ENCODE data around the gene HOXA3. TPM values are rescaled to one million over a fixed set of nuclear protein-coding genes. Genes with fewer than 3 reads are reported as not detected.
A peak's percentile ranks its signal among the peaks of the same experiment; 100 is the strongest.

HOXA3 gene
- total and polyA plus RNA-seq, 4 experiments from 2014 or later = 0.07 TPM; not detected in 3

DNA sequence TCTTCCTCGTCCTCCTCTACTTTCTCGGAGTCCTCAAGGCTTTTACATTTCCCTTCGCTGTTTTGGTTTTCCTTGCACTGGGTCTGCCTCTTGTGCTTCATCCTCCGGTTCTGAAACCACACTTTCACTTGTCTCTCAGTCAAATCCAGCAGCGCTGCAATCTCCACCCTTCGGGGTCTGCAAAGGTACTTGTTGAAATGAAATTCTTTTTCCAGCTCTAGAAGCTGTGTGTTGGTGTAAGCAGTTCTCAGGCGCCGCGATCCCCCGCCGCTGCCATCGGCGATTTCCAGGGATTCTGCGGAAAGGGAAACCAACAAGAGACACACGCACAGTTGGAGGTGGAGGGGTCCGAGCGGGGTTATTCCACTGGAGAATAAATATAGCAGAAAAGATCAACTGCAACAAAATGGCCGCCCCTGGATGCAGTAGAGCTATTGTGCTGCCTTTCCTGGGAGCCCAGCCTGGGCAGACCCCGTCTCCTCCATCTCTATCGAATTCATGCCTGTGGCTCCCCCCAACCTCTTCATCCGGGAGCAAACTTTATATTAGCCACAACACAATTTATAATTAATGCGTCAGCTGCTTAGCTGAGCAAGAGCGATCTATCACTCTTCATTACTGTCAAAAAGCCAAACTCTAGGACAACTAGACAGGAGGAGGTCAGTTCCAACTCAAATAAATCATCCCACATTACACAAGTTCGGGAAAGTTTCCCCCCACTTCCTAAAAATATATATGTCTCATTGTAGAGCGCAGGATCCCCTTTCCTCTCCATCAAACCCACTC lies 51.0 kb downstream of the HOXA3 start:
- H3K27ac ChIP-seq (ENCODE audit: low read depth, low read length) = no peak overlapping the region
- Mint-ChIP-seq H3K36me3 (peaks cover 13 to 40% of the 10 kb centered on the region in 2 donors), H3K4me3 (peak overlapping the region in 2 of 8 donors; percentile 20 to 61), H3K27me3 (peaks cover 40 to 63% of the 10 kb centered on the region in 2 donors), H3K27ac (peak overlapping the region in 1 of 7 donors; percentile 68), H3K9me3 (peaks cover 0 to 7% (median 0%) of the 10 kb centered on the region in 8 donors), H3K4me1 (peaks cover 19 to 46% (median 31%) of the 10 kb centered on the region in 4 donors)
- no peak overlapping the region for H3K4me3 ChIP-seq (ENCODE audit: low read length in 2 of 2)
- DNase-seq = no peak
- intact Hi-C loops (cut with micrococcal nuclease) = no loop called here
- H3K36me3 ChIP-seq (ENCODE audit: insufficient read depth, low read length) = no peaks in the 10 kb centered on the region
- H3K9me3 ChIP-seq (ENCODE audit: control insufficient read depth in 1 of 2, low read length in 2 of 2) = no peaks in the 10 kb centered on the region
- POLR2A ChIA-PET (ENCODE audit: partially characterized antibody) = no interaction called here
- H3K27me3 ChIP-seq (ENCODE audit: insufficient read depth, low read length) = peaks cover 34% of the 10 kb centered on the region
- CTCF ChIA-PET (ENCODE audit: partially characterized antibody) = interaction anchor here (2.0 kb wide), 1 partner anchor 49 kb away, joined by 4 read pairs; no protein-coding TSS in a partner anchor
- peaks cover 23% of the 10 kb centered on the region for H3K4me1 ChIP-seq (ENCODE audit: insufficient read depth, low read length)

- Mint-ChIP-seq H3K9me3 (peaks cover 0 to 7% (median 0%) of the 10 kb centered on the region in 8 donors), H3K36me3 (peaks cover 14 to 40% of the 10 kb centered on the region in 2 donors), H3K4me3 (no peak overlapping the region), H3K4me1 (peaks cover 19 to 47% (median 33%) of the 10 kb centered on the region in 4 donors), H3K27ac (no peak overlapping the region), H3K27me3 (peaks cover 40 to 58% of the 10 kb centered on the region in 2 donors)
- Histone ChIP-seq H3K36me3 (ENCODE audit: insufficient read depth, low read length) (no peaks in the 10 kb centered on the region), H3K27me3 (ENCODE audit: insufficient read depth, low read length) (peaks cover 34% of the 10 kb centered on the region), H3K4me3 (ENCODE audit: low read length in 2 of 2) (no peak overlapping the region), H3K9me3 (ENCODE audit: control insufficient read depth in 1 of 2, low read length in 2 of 2) (no peaks in the 10 kb centered on the region), H3K4me1 (ENCODE audit: insufficient read depth, low read length) (peaks cover 23% of the 10 kb centered on the region), H3K27ac (ENCODE audit: low read depth, low read length) (no peak overlapping the region)
- POLR2A ChIA-PET (ENCODE audit: partially characterized antibody) = no interaction called here
- no peak for DNase-seq
- CTCF ChIA-PET (ENCODE audit: partially characterized antibody) = interaction anchor here (2.0 kb wide), 1 partner anchor 50 kb away, joined by 4 read pairs; no protein-coding TSS in a partner anchor
- intact Hi-C loops (cut with micrococcal nuclease) = no loop called here
Measured at GRCh38 chr7:27100694-27101170, 51.7 kb downstream of the HOXA3 start.

DNA sequence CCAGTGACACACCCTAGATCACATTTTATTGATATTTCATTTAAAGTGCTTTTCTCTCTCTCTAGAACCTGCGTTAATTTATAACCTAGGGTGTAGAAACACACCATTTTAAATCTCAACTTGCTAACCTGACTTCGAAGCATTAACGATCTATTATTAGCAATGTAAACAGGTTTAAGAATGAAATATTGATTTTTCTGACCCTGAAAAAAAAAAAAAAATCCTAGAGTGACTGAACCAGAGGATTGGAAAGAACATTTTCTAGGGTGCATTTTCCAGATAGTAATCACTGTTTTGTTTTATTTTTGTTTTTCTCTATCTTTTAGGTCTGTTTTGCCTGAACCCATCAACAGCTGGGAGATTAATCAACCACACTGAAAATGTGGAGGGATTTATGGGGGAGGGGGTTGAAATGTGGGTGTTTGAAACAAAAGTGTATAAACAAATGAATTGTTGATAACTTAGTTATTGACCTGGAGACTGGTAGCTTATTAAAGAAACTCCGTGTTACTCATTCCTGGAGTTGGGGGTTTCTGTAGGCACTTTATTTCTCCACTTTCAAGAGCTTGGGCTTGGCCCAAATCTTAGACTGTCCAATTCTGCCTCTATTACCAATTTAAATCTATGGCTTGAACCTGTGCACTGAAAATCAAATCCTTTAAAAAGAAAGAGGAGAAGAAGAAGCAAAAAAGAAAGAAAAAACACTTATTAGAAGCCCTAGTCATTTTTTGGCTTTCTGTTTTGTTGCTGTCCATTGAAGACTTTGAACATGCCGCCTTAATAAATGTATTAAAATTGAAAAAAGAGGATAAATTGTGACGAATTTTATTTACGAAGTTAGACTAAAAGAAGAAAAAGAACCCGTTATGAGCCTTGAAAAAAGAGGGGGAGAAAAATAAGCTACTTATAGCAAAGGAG lies 52.7 kb downstream of the HOXA3 start:
- H3K36me3 ChIP-seq (ENCODE audit: insufficient read depth, low read length) = no peaks in the 10 kb centered on the region
- Mint-ChIP-seq H3K36me3 (peaks cover 18 to 33% of the 10 kb centered on the region in 2 donors), H3K27me3 (peaks cover 40 to 60% of the 10 kb centered on the region in 2 donors), H3K27ac (no peak overlapping the region), H3K4me1 (peaks cover 22 to 57% (median 41%) of the 10 kb centered on the region in 4 donors), H3K9me3 (peaks cover 0 to 7% (median 0%) of the 10 kb centered on the region in 8 donors), H3K4me3 (peak overlapping the region in 1 of 8 donors; percentile 26)
- H3K27me3 ChIP-seq (ENCODE audit: insufficient read depth, low read length) = peaks cover 33% of the 10 kb centered on the region
- POLR2A ChIA-PET (ENCODE audit: partially characterized antibody) = interaction anchor here (0.6 kb wide), 1 partner anchor 9 kb away, joined by 3 read pairs; no protein-coding TSS in a partner anchor
- DNase-seq = no peak
- peaks cover 31% of the 10 kb centered on the region for H3K4me1 ChIP-seq (ENCODE audit: insufficient read depth, low read length)
- H3K4me3 ChIP-seq (ENCODE audit: low read length in 2 of 2) = no peak overlapping the region
- no peaks in the 10 kb centered on the region for H3K9me3 ChIP-seq (ENCODE audit: control insufficient read depth in 1 of 2, low read length in 2 of 2)
- no peak overlapping the region for H3K27ac ChIP-seq (ENCODE audit: low read depth, low read length)
- intact Hi-C loops (cut with micrococcal nuclease) = loop anchor here (5.0 kb wide), 1 partner anchor 63 kb away; no protein-coding TSS in a partner anchor
- CTCF ChIA-PET (ENCODE audit: partially characterized antibody) = interaction anchor here (0.5 to 2.0 kb wide), 3 partner anchors 51 to 68 kb away, joined by 4 read pairs; no protein-coding TSS in a partner anchor

DNA sequence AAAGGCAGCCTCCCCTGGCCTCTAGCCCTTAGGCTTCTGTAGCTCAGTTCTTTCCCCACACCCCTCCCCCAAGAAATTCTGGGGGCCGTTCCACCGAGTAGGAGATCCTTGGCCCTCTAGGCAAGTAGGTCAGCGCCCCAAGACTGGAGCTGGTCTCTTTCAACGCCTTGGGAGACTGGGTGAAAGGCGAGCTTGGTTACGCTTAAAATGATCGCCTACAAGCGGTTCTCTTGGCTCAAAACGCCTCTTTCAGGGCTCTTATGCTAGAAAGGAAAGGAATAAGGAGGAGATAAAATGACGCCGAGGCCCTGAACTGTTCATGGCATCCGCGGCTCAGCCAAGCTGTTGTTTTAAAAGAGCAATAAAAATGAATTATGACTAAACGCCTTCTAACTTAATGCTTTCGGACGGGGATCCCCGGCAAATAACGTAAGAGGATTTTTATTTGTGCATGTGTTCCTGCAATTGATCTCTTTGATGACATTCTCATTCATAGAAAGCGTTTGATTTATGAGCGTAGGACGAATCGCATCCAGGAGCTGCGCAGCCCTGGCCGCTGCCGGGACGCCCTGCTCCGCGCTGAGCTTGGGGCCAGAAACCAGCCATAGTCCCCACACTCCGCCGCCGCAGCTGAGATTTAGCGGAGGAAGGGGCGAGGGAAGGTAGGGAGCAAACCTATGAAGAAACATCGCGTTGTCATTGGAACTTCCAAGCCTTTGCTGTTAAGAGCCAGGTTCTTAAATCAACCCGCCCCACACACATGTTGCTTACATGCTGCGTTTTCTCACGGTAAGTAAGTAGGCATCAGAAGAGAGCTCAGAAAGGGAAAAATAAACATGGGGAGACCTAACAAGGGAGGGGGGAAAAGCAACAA lies 53.6 kb downstream of the HOXA3 start:
- no peak for DNase-seq
- CTCF ChIA-PET (ENCODE audit: partially characterized antibody) = interaction anchor here (0.5 to 1.2 kb wide), 2 partner anchors 63 to 67 kb away, joined by 4 read pairs; no protein-coding TSS in a partner anchor
- Mint-ChIP-seq H3K4me3 (peak overlapping the region in 5 of 8 donors; percentile 4 to 61 (median 26)), H3K27me3 (peaks cover 40 to 62% of the 10 kb centered on the region in 2 donors), H3K36me3 (peaks cover 18 to 31% of the 10 kb centered on the region in 2 donors), H3K9me3 (peaks cover 0 to 4% (median 0%) of the 10 kb centered on the region in 8 donors), H3K4me1 (peaks cover 22 to 64% (median 41%) of the 10 kb centered on the region in 4 donors), H3K27ac (no peak overlapping the region)
- Histone ChIP-seq H3K4me3 (ENCODE audit: low read length in 2 of 2) (no peak overlapping the region), H3K4me1 (ENCODE audit: insufficient read depth, low read length) (peaks cover 31% of the 10 kb centered on the region), H3K27me3 (ENCODE audit: insufficient read depth, low read length) (peaks cover 29% of the 10 kb centered on the region), H3K36me3 (ENCODE audit: insufficient read depth, low read length) (no peaks in the 10 kb centered on the region), H3K9me3 (ENCODE audit: control insufficient read depth in 1 of 2, low read length in 2 of 2) (no peaks in the 10 kb centered on the region), H3K27ac (ENCODE audit: low read depth, low read length) (no peak overlapping the region)
- POLR2A ChIA-PET (ENCODE audit: partially characterized antibody) = no interaction called here
- intact Hi-C loops (cut with micrococcal nuclease) = loop anchor here (5.0 kb wide), 1 partner anchor 63 kb away; no protein-coding TSS in a partner anchor

DNA sequence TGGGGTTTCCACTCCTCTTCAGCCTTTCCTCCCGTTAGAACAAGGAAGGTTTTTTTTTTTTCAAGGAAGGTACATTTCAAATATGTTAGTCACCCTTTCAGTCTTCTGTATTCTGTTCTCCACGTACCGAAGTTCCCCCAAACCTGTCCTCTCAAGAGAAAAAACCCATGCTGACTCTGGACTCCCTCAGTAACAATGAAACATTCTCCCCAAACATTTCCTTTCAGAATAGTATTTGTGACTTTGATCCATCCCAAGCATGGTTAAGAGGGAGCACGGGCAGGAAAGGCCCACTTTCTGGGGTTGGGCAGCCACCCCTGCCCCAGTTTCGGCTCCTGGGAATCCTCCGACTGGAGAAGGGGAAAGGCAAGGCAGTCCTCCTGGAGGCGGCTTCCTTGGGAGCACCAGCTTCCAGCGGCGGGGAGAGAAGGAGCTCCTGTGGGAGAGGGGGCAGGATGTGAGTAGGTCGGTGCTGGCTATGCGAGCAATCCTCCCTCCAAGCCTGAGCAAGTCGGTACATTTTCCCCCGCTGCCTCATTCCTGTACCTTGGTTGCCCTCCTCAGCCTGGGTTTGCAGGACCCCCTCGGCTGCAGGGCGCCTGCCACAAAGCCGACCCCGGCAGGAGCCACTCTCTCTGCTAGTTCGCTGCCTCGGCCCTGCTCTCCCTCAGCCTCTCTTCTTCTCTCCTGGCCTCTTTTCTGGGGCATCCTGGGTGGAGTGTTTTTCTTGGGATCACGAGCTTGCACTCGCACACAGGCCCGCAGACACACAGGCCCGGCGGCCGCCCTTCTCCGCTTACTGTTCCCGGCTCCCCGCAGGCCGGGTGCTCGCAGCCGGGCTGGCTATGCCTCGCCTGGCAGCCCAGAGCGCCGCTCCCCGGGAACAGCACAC lies 54.5 kb downstream of the HOXA3 start:
- no peak for DNase-seq
- H3K9me3 ChIP-seq (ENCODE audit: control insufficient read depth in 1 of 2, low read length in 2 of 2) = no peaks in the 10 kb centered on the region
- H3K27me3 Mint-ChIP-seq = peaks cover 40 to 61% of the 10 kb centered on the region in 2 donors
- peak overlapping the region in 2 of 7 donors; percentile 13 to 70 for H3K27ac Mint-ChIP-seq
- H3K4me1 ChIP-seq (ENCODE audit: insufficient read depth, low read length) = peaks cover 31% of the 10 kb centered on the region
- H3K9me3 Mint-ChIP-seq = peaks cover 0 to 3% (median 0%) of the 10 kb centered on the region in 8 donors
- ChIA-PET POLR2A (ENCODE audit: partially characterized antibody) (interaction anchor here (1.9 kb wide), 1 partner anchor 33 kb away, joined by 6 read pairs; the partner anchor contains the start of gene HOXA4), CTCF (ENCODE audit: partially characterized antibody) (interaction anchor here (1.4 kb wide), 1 partner anchor 12 kb away, joined by 4 read pairs; no protein-coding TSS in a partner anchor)
- peaks cover 18 to 30% of the 10 kb centered on the region in 2 donors for H3K36me3 Mint-ChIP-seq
- intact Hi-C loops (cut with micrococcal nuclease) = loop anchor here (5.0 kb wide), 1 partner anchor 64 kb away; no protein-coding TSS in a partner anchor
- H3K4me3 Mint-ChIP-seq = peak overlapping the region; percentile 86 to 96 (median 93)
- H3K36me3 ChIP-seq (ENCODE audit: insufficient read depth, low read length) = no peaks in the 10 kb centered on the region
- peaks cover 18 to 58% (median 36%) of the 10 kb centered on the region in 4 donors for H3K4me1 Mint-ChIP-seq
- H3K4me3 ChIP-seq (ENCODE audit: low read length in 2 of 2) = no peak overlapping the region
- H3K27ac ChIP-seq (ENCODE audit: low read depth, low read length) = no peak overlapping the region
- peaks cover 21% of the 10 kb centered on the region for H3K27me3 ChIP-seq (ENCODE audit: insufficient read depth, low read length)
